ENCODE results near the gene SMIM1. TPM values are rescaled to one million over a fixed set of nuclear protein-coding genes. Genes with fewer than 3 reads are reported as not detected.

SMIM1 gene
- polyA plus RNA-seq, 3 donors: 16.0 to 28.5 (median 26.5) TPM

DNA sequence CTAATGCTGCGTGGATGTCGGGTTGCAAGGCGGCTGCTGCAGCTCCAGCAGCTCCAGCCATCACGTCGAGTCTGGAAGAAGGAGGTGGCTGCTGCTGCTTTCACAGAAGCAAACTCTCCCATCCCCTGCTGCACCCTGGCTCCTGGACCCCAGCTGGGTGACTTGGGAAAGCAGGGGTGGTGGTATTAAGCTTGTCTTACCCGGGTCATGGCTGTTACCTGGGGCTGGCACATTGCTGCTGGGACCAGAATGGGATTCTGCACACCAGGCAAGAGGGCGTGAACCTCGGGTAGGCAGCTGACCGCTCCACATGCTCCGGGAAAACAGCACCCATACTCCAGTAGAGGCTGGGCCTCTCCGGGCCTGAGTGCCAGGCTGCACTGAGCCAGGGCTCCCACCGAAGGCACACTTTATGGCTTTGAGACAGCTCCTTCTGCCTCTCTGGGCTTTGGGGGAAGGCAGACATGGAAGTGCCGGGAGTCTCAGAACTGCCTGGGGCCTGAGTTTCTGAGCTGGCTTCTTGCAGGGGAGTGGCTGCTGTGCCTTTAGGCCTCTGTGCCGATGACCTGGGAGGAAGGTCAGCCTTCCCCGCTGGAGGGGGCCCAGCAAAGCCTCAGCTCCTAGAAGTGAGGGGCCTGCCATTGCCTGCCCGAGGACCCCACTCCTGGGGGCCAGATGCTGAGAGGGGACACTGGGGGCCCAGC lies 1.2 kb downstream of the SMIM1 start:
- DNase-seq: no peak

DNA sequence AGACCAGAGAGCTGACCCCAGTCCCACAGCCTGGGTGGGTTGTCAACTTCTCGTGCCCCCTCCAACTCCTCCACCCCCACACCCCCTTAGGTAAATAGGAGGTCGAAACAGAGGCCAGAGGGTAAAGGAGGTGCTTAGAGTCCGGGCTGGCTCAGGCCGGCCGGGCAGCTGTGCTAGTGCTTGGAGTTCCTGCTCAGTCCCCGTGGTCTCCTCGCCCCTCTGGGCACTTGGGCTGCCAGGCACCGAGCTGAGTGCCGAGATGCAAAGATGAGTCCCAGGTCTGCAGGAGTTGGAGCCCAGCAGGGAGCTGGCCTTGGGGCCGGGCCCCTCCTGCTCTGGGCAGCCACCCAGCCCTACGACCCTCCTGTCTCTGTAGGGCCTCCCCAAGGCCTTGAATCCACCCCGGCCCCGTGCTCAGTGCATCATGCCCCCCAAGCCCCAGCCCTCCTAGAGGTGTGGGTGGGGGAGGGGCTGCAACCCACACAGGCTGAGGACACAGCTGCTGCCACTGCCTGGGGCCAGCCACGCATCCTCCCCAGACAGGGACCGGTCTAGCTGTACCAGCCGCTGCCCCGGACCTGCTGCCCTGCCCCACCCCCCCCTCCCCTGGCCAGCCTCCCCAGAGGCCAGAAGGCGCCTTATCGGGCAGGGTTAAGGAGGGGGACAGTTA lies 1.9 kb downstream of the SMIM1 start:
- no peak for DNase-seq

DNA sequence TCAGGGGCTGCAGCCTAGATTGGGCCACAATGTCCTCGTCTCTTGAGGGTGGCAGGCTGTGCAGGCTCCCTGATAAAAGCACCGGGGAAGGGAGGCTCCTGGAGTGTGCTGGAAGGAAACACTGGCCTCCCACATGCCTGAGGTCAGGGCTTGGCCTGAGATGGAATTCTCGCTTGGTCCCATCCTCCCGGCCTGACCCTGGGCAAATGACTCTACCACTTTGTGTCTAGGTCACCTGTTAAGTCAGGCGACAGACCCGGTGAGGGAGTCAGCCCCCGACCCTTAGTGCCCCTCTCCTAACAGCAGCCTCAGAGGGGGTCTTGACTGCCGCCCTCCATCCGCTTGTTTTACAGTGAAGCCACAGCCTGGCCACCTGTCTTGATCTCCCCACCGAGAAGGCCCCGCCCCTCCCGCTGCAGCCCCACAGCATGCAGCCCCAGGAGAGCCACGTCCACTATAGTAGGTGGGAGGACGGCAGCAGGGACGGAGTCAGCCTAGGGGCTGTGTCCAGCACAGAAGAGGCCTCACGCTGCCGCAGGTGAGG lies 2.5 kb downstream of the SMIM1 start:
- DNase-seq: no peak

DNA sequence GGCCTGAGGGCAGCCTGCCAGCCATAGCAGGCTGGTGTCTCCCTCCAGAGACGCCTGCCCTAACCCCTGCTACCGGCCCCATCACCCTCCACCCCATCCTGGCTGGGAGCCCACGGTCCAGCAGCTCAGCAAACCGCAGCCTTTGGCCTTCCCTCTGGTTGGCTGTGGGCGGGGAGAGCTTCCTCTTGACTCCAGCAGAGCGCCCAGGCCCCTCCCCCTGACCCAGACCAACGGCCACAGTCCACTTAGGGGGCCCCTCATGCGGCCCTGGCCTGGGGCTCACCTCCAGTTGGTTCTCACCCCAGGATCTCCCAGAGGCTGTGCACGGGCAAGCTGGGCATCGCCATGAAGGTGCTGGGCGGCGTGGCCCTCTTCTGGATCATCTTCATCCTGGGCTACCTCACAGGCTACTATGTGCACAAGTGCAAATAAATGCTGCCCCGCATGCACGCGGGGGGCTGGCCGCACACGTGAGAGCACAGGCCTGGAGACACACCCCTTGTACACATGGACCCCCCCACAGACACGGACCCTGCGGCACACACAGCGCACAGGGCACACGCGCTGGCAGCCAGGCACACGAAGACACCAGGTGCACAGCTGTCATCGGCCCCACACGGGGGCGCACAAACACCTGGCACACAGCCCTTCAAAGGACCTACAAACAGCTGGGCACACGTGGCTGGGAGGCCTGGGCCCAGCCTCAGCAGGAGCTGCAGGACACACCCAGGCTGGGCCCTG lies 3.1 kb downstream of the SMIM1 start:
- peak; percentile 72 for DNase-seq

DNA sequence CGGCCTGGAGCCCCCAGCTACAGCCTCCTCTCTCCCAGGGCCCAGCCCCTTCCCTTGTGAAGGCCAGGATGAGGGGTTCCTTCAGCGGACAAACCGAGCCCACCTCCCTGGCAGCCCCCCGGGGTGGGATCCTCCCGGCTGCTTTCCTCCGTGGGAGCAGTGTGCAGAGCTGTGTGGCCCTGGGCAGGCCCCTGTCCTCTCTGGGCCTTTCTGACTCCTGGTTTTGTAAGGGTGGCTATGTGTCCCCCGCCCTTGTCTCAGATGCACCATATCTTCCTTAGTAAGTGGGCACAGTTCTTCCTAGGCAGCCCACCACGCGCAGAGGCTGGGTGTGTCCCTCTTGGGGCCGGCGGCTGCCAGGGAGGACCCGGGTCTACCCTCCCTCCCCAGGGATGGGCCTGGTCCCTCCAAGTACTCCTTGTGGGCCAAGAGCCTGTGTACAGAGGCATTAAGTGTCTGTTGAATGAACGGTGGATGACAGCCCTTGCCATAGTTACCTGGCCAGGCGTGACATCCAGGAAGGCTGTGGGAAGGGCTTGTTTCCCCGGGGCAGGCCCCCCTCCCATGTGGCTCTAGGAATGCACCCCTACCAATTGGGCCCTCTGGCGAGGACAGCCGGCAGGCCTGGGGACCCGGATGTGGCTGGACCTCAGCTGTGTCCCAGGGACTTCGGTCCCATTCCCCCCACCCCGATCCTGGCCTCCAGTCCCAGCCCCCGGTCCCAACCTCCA lies 3.8 kb downstream of the SMIM1 start:
- no peak for DNase-seq

DNA sequence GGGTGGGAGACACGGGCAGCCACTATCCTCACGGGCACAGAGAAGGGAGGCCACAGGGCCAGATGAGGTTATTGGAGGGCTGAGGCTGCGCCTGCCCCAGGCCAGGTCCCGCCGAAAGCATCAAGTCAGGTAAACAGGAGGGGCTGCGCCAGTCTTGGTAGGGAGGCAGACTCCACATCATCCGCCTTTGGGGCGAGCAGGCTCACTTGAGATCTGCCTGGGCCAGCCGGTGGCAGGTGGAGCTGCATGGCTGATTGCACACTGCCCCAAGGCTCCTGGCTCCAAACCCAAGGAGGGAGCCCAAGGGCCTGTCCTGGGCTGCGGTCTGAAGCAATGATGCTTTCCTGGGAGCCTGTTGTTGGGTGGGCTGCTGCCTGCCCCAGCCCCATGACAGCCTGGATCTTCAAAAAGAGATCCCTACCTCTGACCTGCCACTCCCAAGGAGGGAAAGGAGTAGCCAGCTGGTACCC lies 4.6 kb downstream of the SMIM1 start:
- DNase-seq: no peak

DNA sequence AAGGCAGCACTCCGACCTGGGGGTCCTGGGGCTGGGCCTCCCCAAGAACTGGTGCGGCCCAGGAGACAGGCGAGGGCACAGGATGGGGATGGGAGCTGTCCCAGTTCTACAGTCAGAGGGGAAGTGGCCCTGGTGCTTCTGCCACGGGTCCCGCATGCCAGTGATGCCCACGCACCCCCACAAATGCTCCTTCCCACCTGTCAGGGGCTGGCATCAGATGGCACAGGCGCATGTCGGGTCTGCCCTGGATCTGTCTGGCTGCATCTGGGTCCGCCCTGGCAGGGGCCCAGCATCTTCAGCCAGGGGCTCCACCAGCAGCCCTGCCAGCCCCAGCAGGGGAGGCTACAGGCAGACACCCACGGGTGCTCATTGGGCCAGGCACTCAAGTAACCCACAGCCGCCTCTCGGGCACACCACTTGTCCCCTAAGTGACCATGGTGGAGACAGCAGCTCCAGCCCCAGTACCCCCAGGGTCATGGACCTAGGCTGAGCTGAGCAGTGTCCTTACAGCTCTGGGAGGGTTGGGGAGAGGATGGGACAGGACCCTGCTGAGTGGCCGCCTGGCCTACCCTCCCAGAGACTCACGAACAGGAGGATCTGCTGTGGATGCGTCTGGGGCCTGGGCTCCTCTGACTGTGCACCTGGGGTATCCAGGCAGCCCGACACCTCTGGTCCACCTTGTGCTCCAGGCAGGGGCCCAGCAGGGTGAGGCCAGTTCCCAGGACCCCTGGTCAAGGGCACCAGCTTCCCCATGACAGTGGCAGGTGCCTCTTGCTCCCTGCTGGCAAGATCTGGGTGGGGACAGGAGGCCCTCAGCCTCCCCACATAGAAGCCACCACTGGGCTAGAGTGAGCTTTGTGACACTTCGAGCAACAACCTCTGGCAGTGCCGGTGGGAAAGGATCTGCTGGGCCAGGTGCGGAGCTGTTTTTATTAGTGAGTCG lies 5.4 kb downstream of the SMIM1 start:
- DNase-seq: no peak

DNA sequence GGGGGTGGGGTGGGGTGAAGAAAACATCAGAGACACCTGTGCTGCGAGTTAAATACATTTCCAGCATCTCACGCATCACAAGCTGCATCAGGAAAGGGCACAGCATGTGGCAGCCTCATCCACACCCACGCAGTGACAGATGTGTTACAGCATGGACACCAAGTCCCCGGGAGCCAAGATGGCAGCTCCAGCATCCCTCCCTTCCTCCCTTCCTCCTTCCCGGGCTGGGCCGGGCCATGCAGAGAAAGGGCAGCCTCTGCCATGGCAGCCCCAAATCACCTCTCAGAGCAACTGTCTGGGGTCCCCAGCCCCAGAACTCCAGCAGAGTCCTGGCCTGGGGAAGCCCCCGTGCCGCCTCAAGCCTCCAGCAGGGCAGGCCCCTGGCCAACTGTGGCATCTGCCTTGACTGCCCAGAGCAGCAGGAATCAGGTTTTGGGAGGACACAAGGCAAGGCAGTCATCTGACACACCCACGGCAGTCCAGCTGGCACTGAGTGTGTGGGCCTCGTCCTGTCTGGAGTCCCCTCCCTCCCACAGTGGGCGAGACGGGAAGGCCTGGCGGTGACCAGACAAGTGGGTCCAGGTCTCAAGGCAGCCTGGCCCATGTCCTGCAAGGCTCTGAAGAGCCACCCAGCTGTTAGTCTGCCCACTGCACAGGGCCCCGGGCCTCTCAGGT lies 6.2 kb downstream of the SMIM1 start:
- DNase-seq: no peak

DNA sequence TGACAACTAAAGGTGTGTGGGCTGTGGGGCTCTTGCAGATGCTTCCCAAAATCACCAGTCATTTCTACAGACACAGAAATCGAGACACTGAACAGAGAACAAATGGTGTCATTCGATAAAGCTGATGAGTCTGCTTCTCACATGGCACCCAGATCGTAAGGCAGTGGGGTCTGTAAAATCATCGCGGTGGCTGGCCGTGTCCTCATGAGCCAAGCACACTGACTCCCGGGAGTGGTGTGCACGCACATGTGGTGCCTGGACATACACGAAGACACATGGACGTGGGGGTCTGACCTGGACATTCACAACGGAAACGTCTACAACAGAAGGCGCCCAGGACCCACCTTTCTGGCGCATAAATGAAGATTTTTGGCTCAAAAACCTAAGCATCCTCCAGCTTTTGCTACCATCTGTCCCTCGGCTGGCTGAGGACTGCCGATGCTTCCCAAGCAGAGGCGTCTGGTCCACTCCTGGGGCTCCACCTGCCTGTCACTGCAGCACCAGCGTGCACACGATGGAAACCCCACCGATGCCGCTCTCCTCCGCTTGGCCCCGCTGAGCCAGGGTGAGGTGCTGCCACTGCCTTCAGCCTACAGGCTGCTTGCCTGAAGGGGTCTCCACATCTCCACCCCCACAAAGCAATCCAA lies 6.8 kb downstream of the SMIM1 start:
- DNase-seq: no peak

DNA sequence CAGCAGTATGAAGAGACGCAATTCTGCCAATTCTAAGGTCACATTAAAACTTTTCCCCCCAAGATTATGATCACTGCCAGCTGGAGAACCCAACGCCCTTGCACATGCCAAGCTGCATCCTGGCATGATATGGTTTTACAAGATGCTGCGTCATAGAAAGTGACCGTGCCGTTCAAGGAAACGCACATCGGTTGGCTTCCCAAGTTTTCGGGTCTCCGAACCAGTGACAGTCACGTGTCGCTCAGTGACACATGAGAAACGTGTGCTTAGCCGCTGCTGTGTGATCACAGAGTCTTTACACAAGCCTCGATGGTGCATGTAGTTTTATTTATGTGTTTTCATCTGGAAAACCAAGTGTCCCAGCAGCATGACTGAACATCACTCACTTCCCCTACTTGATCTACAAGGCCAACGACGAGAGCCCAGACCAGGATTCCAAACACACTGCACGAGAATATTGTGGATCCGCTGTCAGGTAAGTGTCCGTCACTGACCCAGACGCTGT lies 7.4 kb downstream of the SMIM1 start:
- no peak for DNase-seq

DNA sequence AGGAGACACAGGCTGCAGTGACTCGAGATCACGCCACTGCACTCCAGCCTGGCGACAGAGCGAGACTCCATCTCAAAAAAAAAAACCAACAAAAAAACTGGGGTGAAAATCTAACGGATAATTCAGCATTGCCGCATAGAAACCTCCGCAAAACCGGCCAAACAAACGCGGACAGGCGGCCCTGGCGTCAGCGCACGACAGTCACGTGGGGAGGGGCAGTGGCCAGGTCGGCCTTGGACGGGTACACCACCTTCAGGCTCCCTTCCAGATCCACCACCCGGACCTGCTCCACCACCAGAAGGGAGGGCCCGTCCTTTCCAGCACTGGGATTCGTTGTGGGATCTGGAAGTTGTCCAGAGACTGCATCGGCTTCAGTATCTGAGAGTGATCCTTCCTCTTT lies 8.4 kb downstream of the SMIM1 start:
- DNase-seq: no peak

DNA sequence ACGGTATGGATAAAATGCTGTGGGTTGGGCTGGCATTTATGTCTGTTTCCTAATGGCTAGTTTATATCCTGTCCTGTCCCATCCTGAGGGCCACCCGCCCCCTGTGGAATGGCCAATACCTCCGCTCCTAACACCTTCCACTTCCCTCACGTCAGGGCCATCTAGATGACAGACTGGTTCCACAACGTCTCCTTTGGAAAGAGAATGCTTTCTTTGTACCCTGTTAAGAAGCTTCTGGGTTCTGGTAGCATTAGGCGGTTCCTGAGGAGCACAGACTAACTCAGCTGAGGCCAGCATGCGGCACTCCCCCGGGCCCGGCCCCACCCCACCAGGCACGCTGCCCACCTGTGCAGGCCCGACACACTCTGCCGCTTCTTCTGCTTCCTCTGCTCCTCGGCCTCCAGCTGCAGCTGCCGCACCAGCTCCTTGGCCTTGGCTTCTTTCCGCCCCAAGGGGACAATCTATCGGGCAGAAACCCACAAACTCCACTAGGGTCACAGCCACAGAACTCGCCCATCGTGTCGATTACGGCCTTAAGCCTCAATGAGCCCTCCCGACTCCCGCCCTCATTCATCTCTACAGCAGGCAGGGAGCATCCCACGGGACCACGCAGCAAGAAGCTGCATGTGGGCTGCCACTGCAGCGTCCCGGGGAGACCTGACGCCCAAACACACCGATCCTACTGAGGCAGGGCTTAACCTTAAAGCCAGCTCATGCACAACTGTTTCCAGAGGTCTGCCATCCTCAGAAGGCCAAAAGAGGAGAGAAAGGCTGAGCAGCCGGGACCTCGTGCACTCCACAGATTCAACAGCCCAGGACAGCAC lies 11.3 kb downstream of the SMIM1 start:
- DNase-seq: no peak

DNA sequence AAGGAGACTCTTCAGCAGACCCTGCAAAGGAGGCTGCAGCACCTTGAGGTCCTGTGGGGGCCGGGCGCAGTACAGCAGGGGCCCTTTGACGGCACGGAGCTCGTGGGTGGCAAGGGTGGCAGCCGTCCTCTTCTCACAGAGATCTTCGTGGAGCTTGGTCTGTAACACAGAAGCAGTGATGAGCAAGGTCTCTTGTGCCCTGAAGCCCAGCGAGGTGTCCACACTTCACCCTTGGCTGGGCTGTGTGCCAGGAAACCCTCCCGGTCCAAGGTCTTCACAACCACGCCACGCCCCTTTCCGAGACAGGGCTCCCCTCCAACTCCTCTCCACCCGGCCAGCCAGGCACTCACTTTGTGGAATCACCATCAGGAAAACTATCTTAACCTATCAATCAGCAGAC lies 12.5 kb downstream of the SMIM1 start:
- DNase-seq: no peak

DNA sequence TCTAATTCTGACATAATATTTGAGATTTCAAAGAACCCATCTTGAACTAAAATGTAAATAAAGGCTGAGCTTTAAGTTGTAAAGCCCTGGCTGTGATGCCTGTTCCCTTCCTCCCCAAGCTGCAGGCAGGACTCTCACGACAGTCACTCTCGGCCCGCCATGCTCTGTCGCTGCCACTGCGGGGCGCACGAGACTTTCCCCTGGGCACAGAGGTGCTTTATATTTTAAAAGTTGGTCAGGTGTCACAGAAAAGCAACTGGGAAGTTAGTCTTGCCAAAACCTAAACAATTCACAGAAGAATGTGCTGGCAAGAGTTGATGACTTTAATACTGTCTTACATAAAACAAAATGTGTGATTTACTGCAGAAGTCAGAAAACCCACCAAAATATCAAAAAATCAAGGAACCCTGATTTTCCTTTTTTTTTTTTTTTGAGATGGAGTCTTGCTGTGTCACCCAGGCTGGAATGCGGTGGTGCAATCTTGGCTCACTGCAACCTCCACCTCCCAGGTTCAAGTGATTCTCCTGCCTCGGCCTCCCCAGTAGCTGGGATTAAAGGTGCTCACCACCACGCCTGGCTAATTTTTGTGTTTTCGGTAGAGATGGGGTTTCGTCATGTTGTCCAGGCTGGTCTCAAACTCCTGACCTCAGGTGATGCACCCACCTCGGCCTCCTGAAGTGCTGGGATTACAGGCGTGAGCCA lies 13.1 kb downstream of the SMIM1 start:
- DNase-seq: no peak

DNA sequence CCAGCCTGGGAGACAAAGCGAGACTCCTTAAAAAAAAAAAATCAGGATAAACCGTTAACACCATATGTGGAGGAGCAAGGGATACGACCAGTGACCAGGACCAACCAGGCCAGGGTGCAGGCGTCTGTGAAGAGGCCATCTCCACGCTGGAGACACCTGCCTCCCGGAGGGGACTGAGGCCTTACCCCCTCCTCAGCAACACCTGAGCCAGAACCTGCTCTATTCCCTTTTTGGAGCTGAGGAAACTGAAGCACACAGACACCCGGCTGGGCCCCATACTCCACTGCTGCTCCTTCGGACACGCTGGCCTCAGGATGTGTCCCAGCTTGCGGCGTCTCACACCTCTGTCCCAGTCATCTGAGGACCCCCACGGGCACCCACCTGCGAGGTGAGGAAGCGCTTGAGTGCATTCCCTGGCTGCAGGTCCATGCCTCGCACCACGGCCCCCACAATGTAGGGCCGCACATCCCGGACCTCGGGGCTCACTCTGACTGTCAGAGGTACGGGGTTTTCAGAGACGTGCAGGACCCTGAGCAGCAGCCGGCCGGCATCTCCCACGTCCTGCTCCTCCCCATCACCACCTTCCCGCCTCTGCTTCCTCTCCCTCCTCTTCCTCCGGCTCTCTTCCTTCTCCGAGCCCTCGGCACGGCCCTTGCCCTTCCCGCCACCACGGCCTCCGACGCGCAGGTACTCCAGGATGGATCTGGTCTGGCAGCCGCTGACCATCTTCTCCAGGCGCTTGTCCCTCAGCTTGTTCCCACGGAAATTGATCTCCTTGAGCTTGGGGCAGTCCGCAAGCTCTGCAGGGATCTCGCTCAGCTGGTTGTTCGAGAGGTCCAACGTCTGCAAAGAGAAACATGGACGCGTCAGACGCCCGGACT lies 14.2 kb downstream of the SMIM1 start:
- DNase-seq: no peak

DNA sequence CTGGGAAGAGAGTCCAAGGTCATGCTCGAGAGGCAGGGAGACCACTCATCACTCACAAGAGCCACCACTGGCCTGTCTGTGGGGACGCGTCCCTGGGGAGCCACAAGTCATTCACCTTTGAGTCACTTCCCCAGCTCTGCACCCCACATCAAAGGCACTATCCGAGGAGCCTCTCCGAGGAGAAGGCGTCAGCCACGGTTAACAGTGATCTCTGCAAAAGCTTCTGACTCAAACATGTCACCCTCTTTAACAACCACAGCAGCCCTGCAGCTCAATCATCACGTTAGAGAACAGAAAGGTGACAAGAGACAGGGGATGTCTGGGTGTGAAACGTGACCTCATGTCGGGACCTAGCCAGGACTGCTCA lies 14.8 kb downstream of the SMIM1 start:
- no peak for DNase-seq

Data from renal pelvis (tissue), 4 donors.